A673 (cell line): ENCODE results near the gene PECR. TPM values are rescaled to one million over a fixed set of nuclear protein-coding genes. Genes with fewer than 3 reads are reported as not detected.

Experiments
- BruUV-seq: library from RNA; stranded (reverse); fragments of 400-500 nt; replicated peaks from 2 replicates; lab custom pipeline; 2021; lab: Mats Ljungman, UMichigan
- CTCF ChIA-PET: fragments of 300-600 bp; sonication (Branson Sonifier 250); formaldehyde crosslinking; loops from one replicate; lab custom pipeline; 2022; ENCODE audit warnings: antibody characterized with exemption; lab: Charles Lee
- POLR2A ChIA-PET: fragments of 300-600 bp; sonication (Branson Sonifier 250); formaldehyde crosslinking; loops from one replicate; lab custom pipeline; 2022; ENCODE audit warnings: antibody characterized with exemption; ENCODE audit not compliant: low non-redundant PET; lab: Charles Lee
- DNase-seq: peaks from one replicate; pipeline ENCODE4 v3.0.0-alpha.2; 2015; ENCODE audit warnings: low spot score
- H3K27ac ChIP-seq: fragments of 200-600 bp; sonication (generic); 2 replicates; pipeline ENCODE4 v1.5.1; 2016; ENCODE audit warnings: mixed run types, low read depth, mild to moderate bottlenecking, mixed read lengths, antibody characterized with exemption, low read length; ENCODE audit not compliant: poor library complexity, severe bottlenecking
- H3K27me3 ChIP-seq: fragments of 200-600 bp; sonication (generic); replicated peaks from 2 replicates; pipeline ENCODE4 v1.6.1; 2017; ENCODE audit warnings: mixed run types, low read depth, mild to moderate bottlenecking, mixed read lengths, antibody characterized with exemption, low read length; ENCODE audit not compliant: insufficient read depth, poor library complexity
- H3K36me3 ChIP-seq: fragments of 200-600 bp; sonication (generic); 2 replicates; pipeline ENCODE4 v1.6.1; 2016; ENCODE audit warnings: mixed run types, mild to moderate bottlenecking, mixed read lengths, antibody characterized with exemption, low read length; ENCODE audit not compliant: insufficient read depth, poor library complexity, severe bottlenecking
- H3K4me1 ChIP-seq: fragments of 200-600 bp; sonication (generic); 2 replicates; pipeline ENCODE4 v1.6.1; 2017; ENCODE audit warnings: mixed run types, mild to moderate bottlenecking, mixed read lengths, antibody characterized with exemption, low read length; ENCODE audit not compliant: insufficient read depth, poor library complexity, severe bottlenecking
- H3K4me3 ChIP-seq: fragments of 200-600 bp; sonication (generic); 2 replicates; pipeline ENCODE4 v1.5.1; 2016; ENCODE audit warnings: low read depth, mixed run types, mild to moderate bottlenecking, mixed read lengths, low read length; ENCODE audit not compliant: poor library complexity, severe bottlenecking
- H3K9me3 ChIP-seq: fragments of 200-600 bp; sonication (generic); 2 replicates; pipeline ENCODE4 v1.6.1; 2016; ENCODE audit warnings: mixed run types, low read depth, mild to moderate bottlenecking, mixed read lengths, antibody characterized with exemption, low read length; ENCODE audit not compliant: poor library complexity, severe bottlenecking
- CTCF ChIP-seq: fragments of 300-800, 200-600 bp; sonication (generic); conservative IDR thresholded peaks from 2 replicates; pipeline ENCODE4 v1.5.1; 2017; ENCODE audit warnings: low read depth, mild to moderate bottlenecking, antibody characterized with exemption, low read length, moderate library complexity, mixed read lengths
- EZH2 ChIP-seq: fragments of 200-600 bp; sonication (generic); IDR thresholded peaks from 2 replicates; pipeline ENCODE4 v1.6.1; 2017; ENCODE audit warnings: borderline replicate concordance, low read depth, mild to moderate bottlenecking, mixed read lengths, antibody characterized with exemption, low read length; ENCODE audit not compliant: poor library complexity, severe bottlenecking
- intact Hi-C: fragments of 100-400 bp; cut with micrococcal nuclease; formaldehyde crosslinking; loops from one replicate; pipeline ENCODE4 v1.10.0; 2022; ENCODE audit not compliant: unreplicated experiment
- total RNA-seq: library from RNA; stranded (reverse); gene quantifications from 2 replicates; pipeline ENCODE4 v1.2.3, GENCODE V29; 2021

The PECR gene
- total RNA-seq, 1 experiment from 2014 or later: 19.7 TPM

GRCh38 chr2:216023055-216023648 is 58.5 kb downstream of the PECR start:
- POLR2A ChIA-PET: no interaction called here
- Histone ChIP-seq H3K4me3 (no peak overlapping the region), H3K27me3 (no peaks in the 10 kb centered on the region), H3K27ac (no peak overlapping the region), H3K9me3 (no peaks in the 10 kb centered on the region), H3K36me3 (no peaks in the 10 kb centered on the region), H3K4me1 (no peaks in the 10 kb centered on the region)
- peak; percentile 67 for DNase-seq
- intact Hi-C loops: no loop called here
- TF ChIP-seq EZH2: no peak
- peak; percentile 86 for TF ChIP-seq CTCF
- CTCF ChIA-PET: interaction anchor here (0.6 to 1.9 kb wide), 6 partner anchors 9 to 455 kb away, joined by 3 to 6 read pairs (median 4); no protein-coding TSS in a partner anchor
- no TSS peak for BruUV-seq

GRCh38 chr2:216021768-216022565 is 59.6 kb downstream of the PECR start:
- ChIA-PET CTCF (interaction anchor here (1.8 to 1.9 kb wide), 2 partner anchors 10 to 72 kb away, joined by 5 to 6 read pairs; no protein-coding TSS in a partner anchor), POLR2A (no interaction called here)

GRCh38 chr2:216018709-216019108 is 62.9 kb downstream of the PECR start:
- no peaks in the 10 kb centered on the region for H3K9me3 ChIP-seq
- no peaks in the 10 kb centered on the region for H3K27me3 ChIP-seq
- no peaks in the 10 kb centered on the region for H3K4me1 ChIP-seq
- intact Hi-C loops: no loop called here
- CTCF ChIA-PET: no interaction called here
- H3K36me3 ChIP-seq: no peaks in the 10 kb centered on the region
- BruUV-seq: no TSS peak
- H3K4me3 ChIP-seq: no peak overlapping the region
- no peak for DNase-seq
- TF ChIP-seq EZH2 (no peak), CTCF (no peak)
- POLR2A ChIA-PET: no interaction called here
- H3K27ac ChIP-seq: no peak overlapping the region

More at GRCh38 chr2:216021768-216022565, 59.6 kb downstream of the PECR start:
- Histone ChIP-seq H3K9me3 (no peaks in the 10 kb centered on the region), H3K4me3 (no peak overlapping the region), H3K4me1 (no peaks in the 10 kb centered on the region), H3K27me3 (no peaks in the 10 kb centered on the region), H3K36me3 (no peaks in the 10 kb centered on the region), H3K27ac (no peak overlapping the region)
- DNase-seq: no peak
- no peak for TF ChIP-seq EZH2
- no peak for TF ChIP-seq CTCF
- intact Hi-C loops: no loop called here
- BruUV-seq: no TSS peak
